Measurements from ENCODE around the gene C11orf24.

DNA sequence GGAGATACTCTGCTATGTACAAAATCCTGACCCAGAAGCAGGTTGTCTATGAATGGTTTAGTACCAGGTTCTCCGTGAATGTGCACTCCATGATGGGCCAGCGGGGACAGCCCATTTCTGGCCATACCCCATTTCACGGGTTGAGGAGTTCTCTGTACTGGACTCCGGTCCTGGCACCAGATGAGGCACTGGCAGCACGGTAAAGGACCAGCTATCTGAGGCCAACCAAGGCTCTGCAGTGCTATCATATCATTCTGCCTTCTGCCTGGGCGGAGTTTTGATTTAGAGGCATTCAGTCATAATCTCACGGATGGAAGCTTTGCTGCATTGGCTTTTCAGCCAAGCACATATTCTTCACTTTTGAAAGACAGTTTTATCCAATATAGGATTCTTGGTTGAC lies 40.2 kb downstream of the C11orf24 start:
- TF ChIP-seq CTCF (IDR thresholded peaks at IDR 0.05) = no peak
- TF ChIP-seq EZH2 (IDR thresholded peaks at IDR 0.05) = no peak

Data from neural progenitor cell (in vitro differentiated cells).